Stimulated activated effector memory CD8-positive, alpha-beta T cell treated with anti-CD3 and anti-CD28 coated beads, Interleukin-12 subunit alpha, Interleukin-12 subunit beta, amount 100 ng/mL, for 72 hours (primary cell): ENCODE results near the gene PAPLN.
"Not testable (repeated sequence)": the region's sequence is repeated elsewhere in the genome, so short reads cannot be mapped to it uniquely, and the experiment has no call there.

Experiments
- ATAC-seq: fragments of 150-1000 bp; cut with Tn5 transposase; 2 replicates; pipeline ENCODE4 v1.10.0; 2021
- DNase-seq, 2 donors: peaks; one replicate each; pipeline ENCODE4 v3.0.0; 2021 to 2022; ENCODE audit warnings: low spot score in 2 of 2
- H3K27ac Mint-ChIP-seq: one replicate; pipeline ENCODE4 v1.8.0; 2022; ENCODE audit warnings: mild to moderate bottlenecking, mixed read lengths
- H3K36me3 Mint-ChIP-seq: one replicate; pipeline ENCODE4 v1.8.0; 2022; ENCODE audit warnings: mild to moderate bottlenecking, mixed read lengths
- H3K4me1 Mint-ChIP-seq: one replicate; pipeline ENCODE4 v1.8.0; 2022; ENCODE audit warnings: mixed read lengths
- H3K4me3 Mint-ChIP-seq: one replicate; pipeline ENCODE4 v1.8.0; 2022; ENCODE audit warnings: mild to moderate bottlenecking, mixed read lengths
- H3K9me3 Mint-ChIP-seq: one replicate; pipeline ENCODE4 v1.8.0; 2022; ENCODE audit warnings: mixed read lengths

PAPLN gene

GRCh38 chr14:73237219-73237785 is at the start of gene PAPLN:
TSS of gene PAPLN (plus strand) at chr14:73237506. CDS start at chr14:73239779, 2,273 bp downstream.
- no peak within 1 kb of the TSS for H3K27ac Mint-ChIP-seq
- H3K36me3 Mint-ChIP-seq = peaks cover 6% of the 10 kb centered on the region
- H3K4me3 Mint-ChIP-seq = peak within 1 kb of the TSS; percentile 52
- peak; percentile 46 for ATAC-seq
- no peak for DNase-seq
- H3K9me3 Mint-ChIP-seq = no peaks in the 10 kb centered on the region
- H3K4me1 Mint-ChIP-seq = peaks cover 30% of the 10 kb centered on the region

GRCh38 chr14:73188501-73188911 is 48.8 kb upstream of the PAPLN start:
- ATAC-seq (no peak), DNase-seq (no peak)
- no peak overlapping the region for H3K4me3 Mint-ChIP-seq
- H3K4me1 Mint-ChIP-seq = no peaks in the 10 kb centered on the region
- H3K36me3 Mint-ChIP-seq = peaks cover 76% of the 10 kb centered on the region
- no peak overlapping the region for H3K27ac Mint-ChIP-seq
- H3K9me3 Mint-ChIP-seq = no peaks in the 10 kb centered on the region

GRCh38 chr14:73189651-73190050 is 47.7 kb upstream of the PAPLN start:
- Mint-ChIP-seq H3K9me3 (no peaks in the 10 kb centered on the region), H3K4me1 (no peaks in the 10 kb centered on the region), H3K4me3 (no peak overlapping the region), H3K36me3 (peaks cover 88% of the 10 kb centered on the region), H3K27ac (peak overlapping the region; percentile 58)
- ATAC-seq = no peak
- no peak for DNase-seq

- no peak overlapping the region for H3K4me3 Mint-ChIP-seq
- no peak for ATAC-seq
- no peak for DNase-seq
- no peaks in the 10 kb centered on the region for H3K9me3 Mint-ChIP-seq
- H3K27ac Mint-ChIP-seq = no peak overlapping the region
- no peaks in the 10 kb centered on the region for H3K4me1 Mint-ChIP-seq
- H3K36me3 Mint-ChIP-seq = peaks cover 100% of the 10 kb centered on the region
Measured at GRCh38 chr14:73191441-73191840, 45.9 kb upstream of the PAPLN start.

GRCh38 chr14:73194306-73194705 is 43.0 kb upstream of the PAPLN start:
- not testable (repeated sequence) for H3K9me3 Mint-ChIP-seq, H3K27ac Mint-ChIP-seq, H3K4me1 Mint-ChIP-seq, DNase-seq, H3K4me3 Mint-ChIP-seq, ATAC-seq
- H3K36me3 Mint-ChIP-seq = peaks cover 97% of the 10 kb centered on the region

GRCh38 chr14:73198253-73198652 is 39.1 kb upstream of the PAPLN start:
- Mint-ChIP-seq H3K4me1 (peaks cover 6% of the 10 kb centered on the region), H3K36me3 (peaks cover 95% of the 10 kb centered on the region), H3K27ac (peak overlapping the region; percentile 16), H3K9me3 (no peaks in the 10 kb centered on the region), H3K4me3 (no peak overlapping the region)
- DNase-seq = no peak
- ATAC-seq = no peak

GRCh38 chr14:73203527-73203926 is 33.8 kb upstream of the PAPLN start:
- ATAC-seq = no peak
- Mint-ChIP-seq H3K36me3 (peaks cover 91% of the 10 kb centered on the region), H3K27ac (no peak overlapping the region), H3K4me3 (no peak overlapping the region), H3K9me3 (no peaks in the 10 kb centered on the region), H3K4me1 (peaks cover 6% of the 10 kb centered on the region)
- DNase-seq = no peak

GRCh38 chr14:73207615-73208014 is 29.7 kb upstream of the PAPLN start:
- H3K36me3 Mint-ChIP-seq = peaks cover 86% of the 10 kb centered on the region
- DNase-seq = no peak

GRCh38 chr14:73208390-73208789 is 28.9 kb upstream of the PAPLN start:
- Mint-ChIP-seq H3K27ac (no peak overlapping the region), H3K36me3 (peaks cover 86% of the 10 kb centered on the region), H3K4me1 (no peaks in the 10 kb centered on the region), H3K9me3 (no peaks in the 10 kb centered on the region), H3K4me3 (no peak overlapping the region)
- DNase-seq (no peak), ATAC-seq (no peak)

More at GRCh38 chr14:73207615-73208014, 29.7 kb upstream of the PAPLN start:
- Mint-ChIP-seq H3K27ac (no peak overlapping the region), H3K4me1 (no peaks in the 10 kb centered on the region), H3K9me3 (no peaks in the 10 kb centered on the region), H3K4me3 (no peak overlapping the region)
- no peak for ATAC-seq

GRCh38 chr14:73208846-73209245 is 28.5 kb upstream of the PAPLN start:
- H3K9me3 Mint-ChIP-seq = no peaks in the 10 kb centered on the region
- no peak overlapping the region for H3K27ac Mint-ChIP-seq
- H3K4me1 Mint-ChIP-seq = no peaks in the 10 kb centered on the region
- DNase-seq (no peak), ATAC-seq (no peak)
- H3K4me3 Mint-ChIP-seq = no peak overlapping the region
- peaks cover 86% of the 10 kb centered on the region for H3K36me3 Mint-ChIP-seq

GRCh38 chr14:73209953-73210352 is 27.4 kb upstream of the PAPLN start:
- no peak overlapping the region for H3K4me3 Mint-ChIP-seq
- H3K36me3 Mint-ChIP-seq = peaks cover 86% of the 10 kb centered on the region
- no peaks in the 10 kb centered on the region for H3K9me3 Mint-ChIP-seq
- H3K4me1 Mint-ChIP-seq = no peaks in the 10 kb centered on the region
- H3K27ac Mint-ChIP-seq = no peak overlapping the region
- ATAC-seq (no peak), DNase-seq (no peak)

GRCh38 chr14:73211251-73212040 is 25.9 kb upstream of the PAPLN start:
- ATAC-seq (no peak), DNase-seq (no peak)
- Mint-ChIP-seq H3K4me3 (no peak overlapping the region), H3K9me3 (no peaks in the 10 kb centered on the region), H3K4me1 (no peaks in the 10 kb centered on the region), H3K27ac (no peak overlapping the region), H3K36me3 (peaks cover 81% of the 10 kb centered on the region)

GRCh38 chr14:73216030-73216429 is 21.3 kb upstream of the PAPLN start:
- H3K4me1 Mint-ChIP-seq = no peaks in the 10 kb centered on the region
- no peak for ATAC-seq
- H3K36me3 Mint-ChIP-seq = peaks cover 95% of the 10 kb centered on the region
- no peak overlapping the region for H3K4me3 Mint-ChIP-seq
- DNase-seq = no peak
- H3K27ac Mint-ChIP-seq = no peak overlapping the region
- H3K9me3 Mint-ChIP-seq = no peaks in the 10 kb centered on the region

GRCh38 chr14:73217411-73217810 is 19.9 kb upstream of the PAPLN start:
- H3K4me1 Mint-ChIP-seq = peaks cover 11% of the 10 kb centered on the region
- peaks cover 95% of the 10 kb centered on the region for H3K36me3 Mint-ChIP-seq
- no peak for ATAC-seq
- no peak for DNase-seq
- no peak overlapping the region for H3K4me3 Mint-ChIP-seq
- H3K27ac Mint-ChIP-seq = no peak overlapping the region
- no peaks in the 10 kb centered on the region for H3K9me3 Mint-ChIP-seq

GRCh38 chr14:73220061-73220460 is 17.2 kb upstream of the PAPLN start:
- H3K36me3 Mint-ChIP-seq = peaks cover 75% of the 10 kb centered on the region
- peaks cover 21% of the 10 kb centered on the region for H3K4me1 Mint-ChIP-seq
- H3K27ac Mint-ChIP-seq = no peak overlapping the region
- no peak for DNase-seq
- H3K9me3 Mint-ChIP-seq = no peaks in the 10 kb centered on the region
- no peak for ATAC-seq
- no peak overlapping the region for H3K4me3 Mint-ChIP-seq

GRCh38 chr14:73220634-73221033 is 16.7 kb upstream of the PAPLN start:
- H3K4me3 Mint-ChIP-seq = no peak overlapping the region
- no peak for ATAC-seq
- no peak for DNase-seq
- peaks cover 21% of the 10 kb centered on the region for H3K4me1 Mint-ChIP-seq
- peaks cover 75% of the 10 kb centered on the region for H3K36me3 Mint-ChIP-seq
- H3K27ac Mint-ChIP-seq = no peak overlapping the region
- no peaks in the 10 kb centered on the region for H3K9me3 Mint-ChIP-seq
